ENCODE measurements around the gene PGBD5. TPM values are rescaled to one million over a fixed set of nuclear protein-coding genes. Genes with fewer than 3 reads are reported as not detected.
A peak's percentile ranks its signal among the peaks of the same experiment; 100 is the strongest.

PGBD5 gene
- total RNA-seq, 1 donor from 2014 or later = 14.7 TPM

DNA sequence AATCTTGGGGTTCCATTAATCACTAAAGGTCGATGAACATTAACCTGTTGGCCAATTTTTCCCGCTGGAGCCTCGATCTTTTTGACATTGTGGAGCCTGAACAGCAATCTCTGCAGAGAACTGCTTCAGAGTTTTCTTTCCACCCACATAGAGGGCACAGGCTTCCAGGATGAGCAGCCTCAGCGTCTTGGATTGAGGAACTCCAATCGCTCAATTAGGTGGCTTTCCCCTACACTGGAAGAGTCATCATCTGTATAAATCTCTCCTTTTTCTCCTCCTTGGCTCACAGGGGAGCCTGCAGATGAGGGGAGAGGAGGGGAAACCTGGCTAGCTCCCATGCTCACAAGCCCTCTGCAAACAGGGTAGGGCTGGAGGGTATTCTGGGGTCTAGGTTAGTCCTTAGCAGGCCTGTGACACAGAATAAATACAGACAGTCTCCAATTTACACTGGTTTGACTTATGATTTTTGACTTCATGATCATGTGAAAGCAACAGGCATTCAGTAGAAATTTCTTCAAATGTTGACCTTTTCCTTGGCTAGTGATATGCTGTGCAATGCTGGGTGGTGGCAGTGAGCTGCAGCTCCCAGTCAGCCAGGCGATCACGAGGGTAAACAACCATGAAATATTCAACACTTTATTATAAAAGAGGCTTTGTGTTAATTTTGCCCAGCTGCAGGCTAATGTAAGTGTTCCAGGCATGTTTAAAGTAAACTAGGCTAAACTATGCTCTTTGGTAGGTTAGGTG, 80.8 kb downstream of the PGBD5 start:
- Mint-ChIP-seq H3K36me3 (ENCODE audit: low read depth, unreplicated experiment) (peaks cover 33% of the 10 kb centered on the region), H3K9me3 (ENCODE audit: unreplicated experiment) (peaks cover 3% of the 10 kb centered on the region), H3K4me1 (ENCODE audit: low read depth, unreplicated experiment) (peaks cover 15% of the 10 kb centered on the region), H3K4me3 (ENCODE audit: unreplicated experiment) (no peak overlapping the region), H3K27ac (ENCODE audit: unreplicated experiment) (no peak overlapping the region), H3K27me3 (ENCODE audit: low read depth, unreplicated experiment) (peaks cover 3% of the 10 kb centered on the region)
- Histone ChIP-seq H4K20me1 (ENCODE audit: insufficient read depth, low read length) (no peaks in the 10 kb centered on the region), H3K4me2 (ENCODE audit: low read length) (no peak overlapping the region), H3K79me2 (ENCODE audit: insufficient read depth, low read length) (no peaks in the 10 kb centered on the region), H3K4me3 (ENCODE audit: insufficient read depth, low read depth, low read length) (no peak overlapping the region), H3K27ac (ENCODE audit: low read depth, low read length) (no peak overlapping the region), H3K27me3 (ENCODE audit: insufficient read depth, low read length) (no peaks in the 10 kb centered on the region), H2AFZ (ENCODE audit: low read depth, low read length) (no peak overlapping the region), H3K9me3 (ENCODE audit: insufficient read depth, low read depth, low read length) (no peaks in the 10 kb centered on the region), H3K36me3 (ENCODE audit: insufficient read depth, low read length) (no peaks in the 10 kb centered on the region), H3K4me1 (ENCODE audit: insufficient read depth, low read length) (no peaks in the 10 kb centered on the region), H3K9ac (ENCODE audit: low read length) (no peak overlapping the region)
- TF ChIP-seq, protein P1, sequence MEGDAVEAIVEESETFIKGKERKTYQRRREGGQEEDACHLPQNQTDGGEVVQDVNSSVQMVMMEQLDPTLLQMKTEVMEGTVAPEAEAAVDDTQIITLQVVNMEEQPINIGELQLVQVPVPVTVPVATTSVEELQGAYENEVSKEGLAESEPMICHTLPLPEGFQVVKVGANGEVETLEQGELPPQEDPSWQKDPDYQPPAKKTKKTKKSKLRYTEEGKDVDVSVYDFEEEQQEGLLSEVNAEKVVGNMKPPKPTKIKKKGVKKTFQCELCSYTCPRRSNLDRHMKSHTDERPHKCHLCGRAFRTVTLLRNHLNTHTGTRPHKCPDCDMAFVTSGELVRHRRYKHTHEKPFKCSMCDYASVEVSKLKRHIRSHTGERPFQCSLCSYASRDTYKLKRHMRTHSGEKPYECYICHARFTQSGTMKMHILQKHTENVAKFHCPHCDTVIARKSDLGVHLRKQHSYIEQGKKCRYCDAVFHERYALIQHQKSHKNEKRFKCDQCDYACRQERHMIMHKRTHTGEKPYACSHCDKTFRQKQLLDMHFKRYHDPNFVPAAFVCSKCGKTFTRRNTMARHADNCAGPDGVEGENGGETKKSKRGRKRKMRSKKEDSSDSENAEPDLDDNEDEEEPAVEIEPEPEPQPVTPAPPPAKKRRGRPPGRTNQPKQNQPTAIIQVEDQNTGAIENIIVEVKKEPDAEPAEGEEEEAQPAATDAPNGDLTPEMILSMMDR (IDR thresholded peaks at IDR 0.05; ENCODE audit: insufficient read depth, low read depth, low read length) = no peak
- TF ChIP-seq EZH2 (IDR thresholded peaks at IDR 0.05; ENCODE audit: insufficient read depth, low read length) = no peak
- FAIRE-seq = no peak
- DNase-seq (ENCODE audit: low read depth) = no peak

DNA sequence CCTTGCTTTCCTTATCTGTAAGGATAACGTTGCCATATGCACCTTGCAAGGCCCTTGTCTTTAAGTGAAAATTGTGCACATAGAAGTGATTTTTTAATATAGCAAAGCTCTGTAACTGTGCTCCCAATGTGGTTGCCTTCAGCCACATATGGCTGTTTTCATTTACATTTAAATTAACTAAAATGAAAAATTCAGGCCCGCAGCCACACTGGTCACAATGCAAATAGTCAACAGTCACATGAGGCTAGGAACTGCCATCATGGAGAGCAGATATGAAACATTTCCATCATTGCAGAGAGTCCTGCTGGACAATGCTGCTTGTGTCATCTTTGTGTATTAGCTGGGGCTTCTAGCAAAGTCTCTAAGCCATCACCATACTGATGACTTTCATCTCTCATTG, 83.4 kb downstream of the PGBD5 start:
- Mint-ChIP-seq H3K4me1 (ENCODE audit: low read depth, unreplicated experiment) (peaks cover 14% of the 10 kb centered on the region), H3K27me3 (ENCODE audit: low read depth, unreplicated experiment) (peaks cover 3% of the 10 kb centered on the region), H3K36me3 (ENCODE audit: low read depth, unreplicated experiment) (peaks cover 24% of the 10 kb centered on the region), H3K27ac (ENCODE audit: unreplicated experiment) (no peak overlapping the region), H3K4me3 (ENCODE audit: unreplicated experiment) (no peak overlapping the region), H3K9me3 (ENCODE audit: unreplicated experiment) (no peaks in the 10 kb centered on the region)
- no peak overlapping the region for H3K27ac ChIP-seq (ENCODE audit: low read depth, low read length)
- H4K20me1 ChIP-seq (ENCODE audit: insufficient read depth, low read length) = no peaks in the 10 kb centered on the region
- H3K4me1 ChIP-seq (ENCODE audit: insufficient read depth, low read length) = no peaks in the 10 kb centered on the region
- TF ChIP-seq, protein P1 (IDR thresholded peaks at IDR 0.05; ENCODE audit: insufficient read depth, low read depth, low read length) = no peak
- TF ChIP-seq EZH2 (IDR thresholded peaks at IDR 0.05; ENCODE audit: insufficient read depth, low read length) = no peak
- no peak overlapping the region for H3K4me3 ChIP-seq (ENCODE audit: insufficient read depth, low read depth, low read length)
- H3K9ac ChIP-seq (ENCODE audit: low read length) = no peak overlapping the region
- H3K27me3 ChIP-seq (ENCODE audit: insufficient read depth, low read length) = no peaks in the 10 kb centered on the region
- no peaks in the 10 kb centered on the region for H3K9me3 ChIP-seq (ENCODE audit: insufficient read depth, low read depth, low read length)
- H2AFZ ChIP-seq (ENCODE audit: low read depth, low read length) = no peak overlapping the region
- H3K36me3 ChIP-seq (ENCODE audit: insufficient read depth, low read length) = no peaks in the 10 kb centered on the region
- FAIRE-seq (no peak), DNase-seq (ENCODE audit: low read depth) (no peak)
- no peak overlapping the region for H3K4me2 ChIP-seq (ENCODE audit: low read length)
- H3K79me2 ChIP-seq (ENCODE audit: insufficient read depth, low read length) = no peaks in the 10 kb centered on the region

DNA sequence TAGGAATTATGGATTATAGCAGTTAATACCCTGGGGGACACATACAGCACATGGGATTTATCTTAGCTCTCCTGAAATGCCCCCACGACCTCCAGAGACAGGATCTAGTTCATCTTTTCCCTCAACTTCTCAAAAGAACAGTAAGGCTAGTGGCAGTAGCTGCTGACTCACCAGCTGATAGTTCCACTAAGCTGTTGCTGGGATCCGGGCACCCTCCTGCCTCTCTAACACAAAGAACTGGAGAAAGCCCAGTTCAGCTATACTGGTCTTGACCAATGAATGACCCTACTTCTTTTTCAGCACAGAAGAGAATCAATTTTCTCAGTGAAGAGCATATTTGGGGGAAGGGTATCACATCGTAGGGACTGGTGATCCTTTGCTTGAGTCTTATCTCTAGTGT, 84.1 kb downstream of the PGBD5 start:
- no peak for FAIRE-seq
- H3K36me3 Mint-ChIP-seq (ENCODE audit: low read depth, unreplicated experiment) = peaks cover 27% of the 10 kb centered on the region
- DNase-seq (ENCODE audit: low read depth) = no peak

More for the DNA sequence above, 84.1 kb downstream of the PGBD5 start:
- no peaks in the 10 kb centered on the region for H3K9me3 Mint-ChIP-seq (ENCODE audit: unreplicated experiment)
- no peak overlapping the region for H2AFZ ChIP-seq (ENCODE audit: low read depth, low read length)
- peaks cover 21% of the 10 kb centered on the region for H3K4me1 Mint-ChIP-seq (ENCODE audit: low read depth, unreplicated experiment)
- H3K36me3 ChIP-seq (ENCODE audit: insufficient read depth, low read length) = no peaks in the 10 kb centered on the region
- H3K4me2 ChIP-seq (ENCODE audit: low read length) = no peak overlapping the region
- H3K79me2 ChIP-seq (ENCODE audit: insufficient read depth, low read length) = no peaks in the 10 kb centered on the region
- H3K27me3 ChIP-seq (ENCODE audit: insufficient read depth, low read length) = no peaks in the 10 kb centered on the region
- H3K4me3 ChIP-seq (ENCODE audit: insufficient read depth, low read depth, low read length) = no peak overlapping the region
- no peak overlapping the region for H3K27ac ChIP-seq (ENCODE audit: low read depth, low read length)
- peak overlapping the region; percentile 0 for H3K27ac Mint-ChIP-seq (ENCODE audit: unreplicated experiment)
- no peaks in the 10 kb centered on the region for H3K9me3 ChIP-seq (ENCODE audit: insufficient read depth, low read depth, low read length)
- TF ChIP-seq EZH2 (IDR thresholded peaks at IDR 0.05; ENCODE audit: insufficient read depth, low read length) = no peak
- TF ChIP-seq, protein P1 (IDR thresholded peaks at IDR 0.05; ENCODE audit: insufficient read depth, low read depth, low read length) = no peak
- H3K9ac ChIP-seq (ENCODE audit: low read length) = no peak overlapping the region
- H3K4me1 ChIP-seq (ENCODE audit: insufficient read depth, low read length) = no peaks in the 10 kb centered on the region
- H3K27me3 Mint-ChIP-seq (ENCODE audit: low read depth, unreplicated experiment) = peaks cover 3% of the 10 kb centered on the region
- no peaks in the 10 kb centered on the region for H4K20me1 ChIP-seq (ENCODE audit: insufficient read depth, low read length)
- peak overlapping the region; percentile 17 for H3K4me3 Mint-ChIP-seq (ENCODE audit: unreplicated experiment)

Measured in astrocyte (in vitro differentiated cells and primary cell).